MM.1S (cell line): ENCODE measurements around the gene HSD3B1.

Experiments used
- DNase-seq: peaks from one replicate; pipeline ENCODE4 v3.0.0-alpha.2; 2015
- H2AFZ ChIP-seq: fragments of 300-600 bp; sonication (generic); 2 replicates; pipeline ENCODE4 v1.6.0; 2016; ENCODE audit warnings: antibody characterized with exemption, low read length
- H3F3A ChIP-seq: fragments of 300-600 bp; sonication (generic); 2 replicates; pipeline ENCODE4 v1.6.1; 2016; ENCODE audit warnings: mild to moderate bottlenecking, antibody characterized with exemption, low read length, moderate library complexity, mixed read lengths; ENCODE audit not compliant: insufficient read depth
- H3K27ac ChIP-seq: fragments of 300-600 bp; sonication (generic); 2 replicates; pipeline ENCODE4 v1.5.1; 2016; ENCODE audit warnings: mild to moderate bottlenecking, low read length
- H3K27me3 ChIP-seq: fragments of 300-600 bp; sonication (generic); replicated peaks from 2 replicates; pipeline ENCODE4 v1.6.0; 2016; ENCODE audit warnings: low read length; ENCODE audit not compliant: insufficient read depth
- H3K36me3 ChIP-seq: fragments of 300-600 bp; sonication (generic); replicated peaks from 2 replicates; pipeline ENCODE4 v1.6.1; 2016; ENCODE audit warnings: mild to moderate bottlenecking, low read length, mixed read lengths; ENCODE audit not compliant: insufficient read depth
- H3K4me1 ChIP-seq: fragments of 300-600 bp; sonication (generic); 2 replicates; pipeline ENCODE4 v1.6.1; 2016; ENCODE audit warnings: low read length, mixed read lengths
- H3K4me2 ChIP-seq: fragments of 300-600 bp; sonication (generic); 2 replicates; pipeline ENCODE4 v1.6.0; 2016; ENCODE audit warnings: low read depth, low read length
- H3K4me3 ChIP-seq: fragments of 300-600 bp; sonication (generic); 2 replicates; pipeline ENCODE4 v1.5.1; 2016; ENCODE audit warnings: low read length, mixed read lengths
- H3K79me2 ChIP-seq: fragments of 300-600 bp; sonication (generic); 2 replicates; pipeline ENCODE4 v1.6.1; 2016; ENCODE audit warnings: mixed run types, low read length, mixed read lengths
- H3K9ac ChIP-seq: fragments of 300-600 bp; sonication (generic); 2 replicates; pipeline ENCODE4 v1.6.1; 2016; ENCODE audit warnings: low read length, mixed read lengths
- H3K9me2 ChIP-seq: fragments of 300-600 bp; sonication (generic); replicated peaks from 2 replicates; pipeline ENCODE4 v1.6.1; 2016; ENCODE audit warnings: mild to moderate bottlenecking, low read length, mixed read lengths; ENCODE audit not compliant: insufficient read depth
- H3K9me3 ChIP-seq: fragments of 300-600 bp; sonication (generic); replicated peaks from 2 replicates; pipeline ENCODE4 v1.6.1; 2016; ENCODE audit warnings: mild to moderate bottlenecking, low read length, mixed read lengths; ENCODE audit not compliant: insufficient read depth
- H4K20me1 ChIP-seq: fragments of 300-600 bp; sonication (generic); 2 replicates; pipeline ENCODE4 v1.6.1; 2016; ENCODE audit warnings: mild to moderate bottlenecking, low read length, moderate library complexity, mixed read lengths; ENCODE audit not compliant: insufficient read depth
- EZH2 ChIP-seq: fragments of 300-600 bp; sonication (generic); optimal IDR thresholded peaks from 2 replicates; pipeline ENCODE3; 2017; ENCODE audit warnings: low read depth, mild to moderate bottlenecking, antibody characterized with exemption, low read length, mixed read lengths
- EZH2phosphoT487 ChIP-seq: fragments of 300-600 bp; sonication (generic); IDR thresholded peaks from 2 replicates; pipeline ENCODE4 v1.6.1; 2018; ENCODE audit warnings: antibody characterized with exemption, low read length
- TF ChIP-seq, protein P1 (sequence below): fragments of 300-600 bp; sonication (generic); IDR thresholded peaks from 2 replicates; pipeline ENCODE4 v1.5.1; 2016; ENCODE audit warnings: antibody characterized with exemption, low read length, mixed read lengths

HSD3B1 gene

DNA sequence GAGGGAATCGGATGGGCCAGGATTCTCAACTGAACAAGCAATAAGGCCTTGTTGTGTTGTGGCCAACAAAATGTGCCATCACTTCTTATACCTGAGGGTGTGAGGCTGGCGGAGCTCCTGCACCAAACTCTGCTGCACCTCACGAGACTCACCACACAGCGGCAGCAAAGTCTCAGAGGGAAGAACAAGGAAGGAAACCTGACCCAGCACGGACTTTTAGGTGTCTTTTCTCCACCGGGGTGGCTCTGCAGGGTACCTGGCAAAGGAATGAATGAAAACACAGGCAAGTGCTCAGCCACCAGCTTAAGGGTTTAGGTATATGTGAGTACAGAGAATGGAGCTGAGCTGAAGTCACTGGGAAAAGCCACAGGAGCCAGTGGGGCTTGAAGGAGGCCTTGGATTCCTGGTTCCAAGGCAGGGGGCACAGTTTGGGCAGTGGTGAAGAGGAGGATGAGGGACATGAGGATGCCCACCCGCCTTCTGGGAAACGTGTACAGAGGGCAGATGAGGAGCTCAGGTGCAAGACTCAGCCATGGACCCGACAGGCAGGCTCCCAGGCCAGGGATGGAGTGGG, 31.1 kb upstream of the HSD3B1 start:
- Histone ChIP-seq H3K9me2 (no peaks in the 10 kb centered on the region), H3K36me3 (no peaks in the 10 kb centered on the region), H3K27me3 (no peaks in the 10 kb centered on the region), H2AFZ (0 out of 2 replicates have a peak overlapping the region, but pooled peaks have one; percentile 45), H3K4me3 (no peak overlapping the region), H4K20me1 (no peaks in the 10 kb centered on the region), H3K79me2 (no peaks in the 10 kb centered on the region), H3K4me1 (no peaks in the 10 kb centered on the region), H3F3A (no peaks in the 10 kb centered on the region), H3K4me2 (no peak overlapping the region), H3K9me3 (no peaks in the 10 kb centered on the region), H3K9ac (no peak overlapping the region), H3K27ac (no peak overlapping the region)
- peak; percentile 31 for DNase-seq
- no peak for TF ChIP-seq EZH2
- TF ChIP-seq, protein P1, sequence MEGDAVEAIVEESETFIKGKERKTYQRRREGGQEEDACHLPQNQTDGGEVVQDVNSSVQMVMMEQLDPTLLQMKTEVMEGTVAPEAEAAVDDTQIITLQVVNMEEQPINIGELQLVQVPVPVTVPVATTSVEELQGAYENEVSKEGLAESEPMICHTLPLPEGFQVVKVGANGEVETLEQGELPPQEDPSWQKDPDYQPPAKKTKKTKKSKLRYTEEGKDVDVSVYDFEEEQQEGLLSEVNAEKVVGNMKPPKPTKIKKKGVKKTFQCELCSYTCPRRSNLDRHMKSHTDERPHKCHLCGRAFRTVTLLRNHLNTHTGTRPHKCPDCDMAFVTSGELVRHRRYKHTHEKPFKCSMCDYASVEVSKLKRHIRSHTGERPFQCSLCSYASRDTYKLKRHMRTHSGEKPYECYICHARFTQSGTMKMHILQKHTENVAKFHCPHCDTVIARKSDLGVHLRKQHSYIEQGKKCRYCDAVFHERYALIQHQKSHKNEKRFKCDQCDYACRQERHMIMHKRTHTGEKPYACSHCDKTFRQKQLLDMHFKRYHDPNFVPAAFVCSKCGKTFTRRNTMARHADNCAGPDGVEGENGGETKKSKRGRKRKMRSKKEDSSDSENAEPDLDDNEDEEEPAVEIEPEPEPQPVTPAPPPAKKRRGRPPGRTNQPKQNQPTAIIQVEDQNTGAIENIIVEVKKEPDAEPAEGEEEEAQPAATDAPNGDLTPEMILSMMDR, result peak; percentile 52
- TF ChIP-seq EZH2phosphoT487, result no peak

DNA sequence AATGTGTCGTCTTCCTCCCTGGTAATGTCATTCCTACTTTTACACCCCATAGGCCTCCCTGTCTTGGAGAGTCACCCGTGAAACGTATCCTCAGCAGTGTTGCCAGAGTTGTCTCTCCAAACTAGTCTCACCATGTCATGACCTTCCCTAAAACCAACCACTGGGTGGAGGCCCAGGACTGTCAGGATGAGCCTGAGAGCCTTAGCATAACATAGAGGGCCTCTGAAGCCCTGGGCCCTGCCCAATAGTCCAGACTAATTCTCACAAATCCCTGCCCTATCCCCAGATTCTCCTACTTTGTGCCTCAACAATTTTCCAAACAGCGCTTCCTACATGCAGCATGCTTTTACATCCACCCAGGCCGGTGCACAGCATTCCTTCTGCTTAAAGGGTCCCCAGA, 29.3 kb upstream of the HSD3B1 start:
- Histone ChIP-seq H3F3A (no peaks in the 10 kb centered on the region), H3K9me2 (no peaks in the 10 kb centered on the region), H3K27ac (no peak overlapping the region), H3K9me3 (no peaks in the 10 kb centered on the region), H3K36me3 (no peaks in the 10 kb centered on the region), H2AFZ (no peak overlapping the region), H4K20me1 (no peaks in the 10 kb centered on the region), H3K4me3 (no peak overlapping the region), H3K9ac (no peak overlapping the region), H3K27me3 (no peaks in the 10 kb centered on the region), H3K79me2 (no peaks in the 10 kb centered on the region), H3K4me2 (no peak overlapping the region), H3K4me1 (no peaks in the 10 kb centered on the region)
- no peak for DNase-seq
- TF ChIP-seq, protein P1, result no peak
- no peak for TF ChIP-seq EZH2phosphoT487
- TF ChIP-seq EZH2, result no peak

- no peaks in the 10 kb centered on the region for H3K79me2 ChIP-seq
- H3K4me2 ChIP-seq, result no peak overlapping the region
- DNase-seq, result no peak
- H3K27me3 ChIP-seq, result no peaks in the 10 kb centered on the region
- H3F3A ChIP-seq, result no peaks in the 10 kb centered on the region
- no peak overlapping the region for H3K27ac ChIP-seq
- TF ChIP-seq EZH2phosphoT487, result no peak
- TF ChIP-seq, protein P1, result no peak
- no peak for TF ChIP-seq EZH2
- no peaks in the 10 kb centered on the region for H4K20me1 ChIP-seq
- no peaks in the 10 kb centered on the region for H3K9me2 ChIP-seq
- H3K9me3 ChIP-seq, result no peaks in the 10 kb centered on the region
- H2AFZ ChIP-seq, result no peak overlapping the region
- no peak overlapping the region for H3K9ac ChIP-seq
- no peak overlapping the region for H3K4me3 ChIP-seq
- no peaks in the 10 kb centered on the region for H3K36me3 ChIP-seq
- no peaks in the 10 kb centered on the region for H3K4me1 ChIP-seq
Measured at GRCh38 chr1:119480175-119480574, 26.8 kb upstream of the HSD3B1 start.
